ENCODE data around the gene OCEL1. TPM values are rescaled to one million over a fixed set of nuclear protein-coding genes. Genes with fewer than 3 reads are reported as not detected.

OCEL1 gene
- total RNA-seq, 2 experiments from 2014 or later, result 10.2 to 29.5 TPM

GRCh38 chr19:17180997-17181702 is 44.9 kb upstream of the OCEL1 start:
- H3K27ac ChIP-seq (ENCODE audit: low read depth, low read length, poor library complexity, severe bottlenecking), result no peak overlapping the region
- H3K36me3 ChIP-seq (ENCODE audit: insufficient read depth, low read length), result peaks cover 45% of the 10 kb centered on the region
- H3K79me2 ChIP-seq (ENCODE audit: insufficient read depth, low read depth, low read length), result no peaks in the 10 kb centered on the region
- no peaks in the 10 kb centered on the region for H3K9me2 ChIP-seq (ENCODE audit: insufficient read depth, low read length)
- H2AFZ ChIP-seq (ENCODE audit: low read length), result no peak overlapping the region
- no TSS peak for BruUV-seq (replicated peaks)
- ChIA-PET POLR2A (no interaction called here), CTCF (ENCODE audit: unreplicated experiment) (no interaction called here)
- H3K4me1 ChIP-seq (ENCODE audit: insufficient read depth, low read length, poor library complexity, severe bottlenecking), result peaks cover 32% of the 10 kb centered on the region
- H4K20me1 ChIP-seq (ENCODE audit: insufficient read depth, low read length), result no peaks in the 10 kb centered on the region
- no peak for DNase-seq (ENCODE audit: low spot score)
- H3K9me3 ChIP-seq (ENCODE audit: low read length), result no peaks in the 10 kb centered on the region
- TF ChIP-seq, protein P1, sequence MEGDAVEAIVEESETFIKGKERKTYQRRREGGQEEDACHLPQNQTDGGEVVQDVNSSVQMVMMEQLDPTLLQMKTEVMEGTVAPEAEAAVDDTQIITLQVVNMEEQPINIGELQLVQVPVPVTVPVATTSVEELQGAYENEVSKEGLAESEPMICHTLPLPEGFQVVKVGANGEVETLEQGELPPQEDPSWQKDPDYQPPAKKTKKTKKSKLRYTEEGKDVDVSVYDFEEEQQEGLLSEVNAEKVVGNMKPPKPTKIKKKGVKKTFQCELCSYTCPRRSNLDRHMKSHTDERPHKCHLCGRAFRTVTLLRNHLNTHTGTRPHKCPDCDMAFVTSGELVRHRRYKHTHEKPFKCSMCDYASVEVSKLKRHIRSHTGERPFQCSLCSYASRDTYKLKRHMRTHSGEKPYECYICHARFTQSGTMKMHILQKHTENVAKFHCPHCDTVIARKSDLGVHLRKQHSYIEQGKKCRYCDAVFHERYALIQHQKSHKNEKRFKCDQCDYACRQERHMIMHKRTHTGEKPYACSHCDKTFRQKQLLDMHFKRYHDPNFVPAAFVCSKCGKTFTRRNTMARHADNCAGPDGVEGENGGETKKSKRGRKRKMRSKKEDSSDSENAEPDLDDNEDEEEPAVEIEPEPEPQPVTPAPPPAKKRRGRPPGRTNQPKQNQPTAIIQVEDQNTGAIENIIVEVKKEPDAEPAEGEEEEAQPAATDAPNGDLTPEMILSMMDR (conservative IDR thresholded peaks at IDR 0.05; ENCODE audit: low read length), result no peak
- TF ChIP-seq EZH2phosphoT487 (IDR thresholded peaks at IDR 0.05; ENCODE audit: borderline replicate concordance, low read depth, low read length), result no peak
- no peak overlapping the region for H3K4me2 ChIP-seq (ENCODE audit: low read length)
- intact Hi-C loops (cut with micrococcal nuclease; ENCODE audit: unreplicated experiment), result no loop called here
- no peak overlapping the region for H3K4me3 ChIP-seq (ENCODE audit: low read depth, low read length, poor library complexity, severe bottlenecking)

DNA sequence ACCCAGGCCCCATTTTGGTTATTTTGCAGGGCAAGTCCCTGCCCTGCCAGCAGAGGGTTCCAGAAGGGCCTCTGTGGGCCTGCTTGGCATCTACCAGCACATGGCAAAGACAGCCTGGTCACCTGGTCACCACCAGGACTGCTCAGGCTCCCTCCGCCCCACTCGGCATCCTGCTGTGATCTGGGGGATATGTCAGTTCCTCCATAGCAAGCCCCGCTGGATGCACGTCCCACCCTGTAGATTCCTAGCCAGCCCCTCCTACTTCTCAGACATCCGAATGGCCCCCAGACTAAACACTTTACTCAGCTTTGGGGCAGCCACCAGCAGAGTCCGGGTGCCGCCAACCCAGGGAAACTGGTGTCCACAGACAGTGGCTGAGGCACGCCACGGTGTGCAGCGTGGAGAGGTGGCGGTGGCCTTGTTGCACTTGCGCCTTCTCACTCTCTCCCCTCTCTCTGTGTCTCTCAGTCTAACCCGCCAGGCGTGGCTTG is 42.7 kb upstream of the OCEL1 start:
- peak; percentile 41 for DNase-seq (ENCODE audit: low spot score)
- peak overlapping the region; percentile 39 for H3K4me3 ChIP-seq (ENCODE audit: low read depth, low read length, poor library complexity, severe bottlenecking)
- peak overlapping the region; percentile 79 for H3K27ac ChIP-seq (ENCODE audit: low read depth, low read length, poor library complexity, severe bottlenecking)
- no peaks in the 10 kb centered on the region for H3K9me2 ChIP-seq (ENCODE audit: insufficient read depth, low read length)
- H3K79me2 ChIP-seq (ENCODE audit: insufficient read depth, low read depth, low read length), result no peaks in the 10 kb centered on the region
- peak overlapping the region; percentile 69 for H3K4me2 ChIP-seq (ENCODE audit: low read length)
- H4K20me1 ChIP-seq (ENCODE audit: insufficient read depth, low read length), result no peaks in the 10 kb centered on the region
- POLR2A ChIA-PET, result interaction anchor here (0.8 to 1.3 kb wide), 4 partner anchors 12 to 98 kb away, joined by 3 to 7 read pairs (median 3); partner anchors contain the start of gene ANKLE1
- CTCF ChIA-PET (ENCODE audit: unreplicated experiment), result interaction anchor here (0.6 to 0.9 kb wide), 3 partner anchors 32 to 1094 kb away, joined by 3 to 4 read pairs (median 4); partner anchors contain the start of gene USE1
- peaks cover 32% of the 10 kb centered on the region for H3K4me1 ChIP-seq (ENCODE audit: insufficient read depth, low read length, poor library complexity, severe bottlenecking)
- no peaks in the 10 kb centered on the region for H3K9me3 ChIP-seq (ENCODE audit: low read length)
- peaks cover 42% of the 10 kb centered on the region for H3K36me3 ChIP-seq (ENCODE audit: insufficient read depth, low read length)
- no TSS peak for BruUV-seq (replicated peaks)
- intact Hi-C loops (cut with micrococcal nuclease; ENCODE audit: unreplicated experiment), result no loop called here
- H2AFZ ChIP-seq (ENCODE audit: low read length), result peak overlapping the region; percentile 38; the same call in 1 of the 2 replicates
- no peak for TF ChIP-seq EZH2phosphoT487 (IDR thresholded peaks at IDR 0.05; ENCODE audit: borderline replicate concordance, low read depth, low read length)
- TF ChIP-seq, protein P1 (conservative IDR thresholded peaks at IDR 0.05; ENCODE audit: low read length), result peak; percentile 54; the same call in 1 of the 2 replicates

All from OCI-LY7 (cell line).